Neuronal stem cell (in vitro differentiated cells): Measurements from ENCODE around the gene MTHFD1.
"Not testable (repeated sequence)": the region's sequence is repeated elsewhere in the genome, so short reads cannot be mapped to it uniquely, and the experiment has no call there.

ENCODE experiments used
- DNase-seq: peaks from one replicate; pipeline ENCODE4 v3.0.0-alpha.2; 2013; ENCODE audit warnings: low spot score
- H2AFZ ChIP-seq: one replicate; pipeline ENCODE4 v1.6.1; 2013; ENCODE audit warnings: mild to moderate bottlenecking, low read length, inconsistent platforms
- H2AK5ac ChIP-seq: 2 replicates; pipeline ENCODE4 v1.6.1; 2013; ENCODE audit warnings: low read depth, mild to moderate bottlenecking, inconsistent platforms, low read length, moderate library complexity, mixed read lengths
- H2BK120ac ChIP-seq: 2 replicates; pipeline ENCODE4 v1.6.1; 2013; ENCODE audit warnings: low read depth, mild to moderate bottlenecking, inconsistent platforms, low read length, moderate library complexity, mixed read lengths
- H2BK12ac ChIP-seq: one replicate; pipeline ENCODE4 v1.6.1; 2013; ENCODE audit warnings: low read length, inconsistent platforms
- H2BK15ac ChIP-seq: 2 replicates; pipeline ENCODE4 v1.6.1; 2013; ENCODE audit warnings: mild to moderate bottlenecking, low read length, inconsistent platforms, mixed read lengths
- H2BK5ac ChIP-seq: one replicate; pipeline ENCODE4 v1.6.1; 2013; ENCODE audit warnings: inconsistent platforms, mild to moderate bottlenecking, low read length, moderate library complexity
- H3K14ac ChIP-seq: one replicate; pipeline ENCODE4 v1.6.1; 2013; ENCODE audit warnings: low read length, inconsistent platforms
- H3K18ac ChIP-seq: 2 replicates; pipeline ENCODE4 v1.6.1; 2013; ENCODE audit warnings: low read length, inconsistent platforms
- H3K23ac ChIP-seq: 2 replicates; pipeline ENCODE4 v1.6.1; 2013; ENCODE audit warnings: low read depth, mild to moderate bottlenecking, mixed read lengths, low read length, inconsistent platforms; ENCODE audit not compliant: poor library complexity
- H3K27ac ChIP-seq: replicated peaks from 3 replicates; pipeline ENCODE4 v1.5.1; 2013; ENCODE audit warnings: low read length, inconsistent platforms
- H3K27me3 ChIP-seq, 3 experiments: 2 replicates each; pipeline ENCODE4 v1.6.1; 2013; ENCODE audit warnings: low read length in 3 of 3, mild to moderate bottlenecking in 2 of 3, inconsistent platforms in 1 of 3, low read depth in 1 of 3, mixed read lengths in 1 of 3, moderate library complexity in 1 of 3; ENCODE audit not compliant: control insufficient read depth in 3 of 3, insufficient read depth in 3 of 3
- H3K36me3 ChIP-seq, 2 donors: replicated peaks in 1 of 2; 2 replicates each; pipeline ENCODE4 v1.6.1; 2013; ENCODE audit warnings: low read length in 2 of 2; ENCODE audit not compliant: control insufficient read depth in 2 of 2, insufficient read depth in 2 of 2
- H3K4ac ChIP-seq: 2 replicates; pipeline ENCODE4 v1.6.1; 2013; ENCODE audit warnings: inconsistent platforms, mild to moderate bottlenecking, low read length, moderate library complexity
- H3K4me1 ChIP-seq, 2 donors: 1 replicate in 1 of 2; 2 replicates in 1 of 2; pipeline ENCODE4 v1.6.1; 2013; ENCODE audit warnings: low read length in 2 of 2, low read depth in 1 of 2; ENCODE audit not compliant: control insufficient read depth in 2 of 2, insufficient read depth in 1 of 2
- H3K4me2 ChIP-seq: one replicate; pipeline ENCODE4 v1.6.1; 2013; ENCODE audit warnings: mild to moderate bottlenecking, low read length, inconsistent platforms; ENCODE audit not compliant: insufficient read depth, poor library complexity, severe bottlenecking
- H3K4me3 ChIP-seq, 2 donors: 2 replicates each; pipeline ENCODE4 v1.5.1; 2013; ENCODE audit warnings: low read length in 2 of 2, mild to moderate bottlenecking in 2 of 2, inconsistent platforms in 1 of 2, moderate library complexity in 1 of 2
- H3K79me1 ChIP-seq: one replicate; pipeline ENCODE4 v1.6.1; 2013; ENCODE audit warnings: low read depth, mild to moderate bottlenecking, inconsistent platforms, low read length, moderate library complexity
- H3K9ac ChIP-seq: one replicate; pipeline ENCODE4 v1.6.1; 2013; ENCODE audit warnings: mild to moderate bottlenecking, low read depth, low read length, inconsistent platforms; ENCODE audit not compliant: poor library complexity
- H3K9me3 ChIP-seq, 2 donors: replicated peaks in 1 of 2; 2 replicates each; pipeline versions ENCODE3 to v1.6.1; 2013; ENCODE audit warnings: low read length in 2 of 2, mild to moderate bottlenecking in 2 of 2, inconsistent platforms in 1 of 2, low read depth in 1 of 2, mixed read lengths in 1 of 2, moderate library complexity in 1 of 2; ENCODE audit not compliant: control insufficient read depth in 2 of 2, insufficient read depth in 1 of 2
- H4K8ac ChIP-seq: one replicate; pipeline ENCODE4 v1.6.1; 2013; ENCODE audit warnings: low read depth, mild to moderate bottlenecking, inconsistent platforms, low read length, moderate library complexity
- H4K91ac ChIP-seq: one replicate; pipeline ENCODE4 v1.6.1; 2013; ENCODE audit warnings: low read length, low read depth, mild to moderate bottlenecking, inconsistent platforms; ENCODE audit not compliant: poor library complexity
- WGBS, 2 donors: extraction: QIAGEN DNeasy Blood & Tissue Kit; methylation state at CpG; one replicate each; pipeline ENCODE4 v1.1.7; 2013; ENCODE audit warnings: missing lambda C conversion rate in 2 of 2, mixed read lengths in 1 of 2; ENCODE audit not compliant: insufficient read length in 2 of 2, insufficient replicate concordance in 1 of 2; ENCODE audit errors: extremely low coverage in 2 of 2; 5-methylcytosine and 5-hydroxymethylcytosine counted together

Gene MTHFD1

GRCh38 chr14:64365358-64365889 lies 22.7 kb upstream of the MTHFD1 start:
- H2BK5ac ChIP-seq, H3K36me3 ChIP-seq, H3K4ac ChIP-seq, H3K9me3 ChIP-seq, H4K91ac ChIP-seq, H4K8ac ChIP-seq, H2BK120ac ChIP-seq, H3K4me1 ChIP-seq, H3K4me3 ChIP-seq, H3K27me3 ChIP-seq, H2AK5ac ChIP-seq, H3K9ac ChIP-seq, H2BK15ac ChIP-seq, H3K18ac ChIP-seq, H3K14ac ChIP-seq, H2AFZ ChIP-seq, H3K27ac ChIP-seq, H2BK12ac ChIP-seq, H3K23ac ChIP-seq, H3K79me1 ChIP-seq, H3K4me2 ChIP-seq, DNase-seq: not testable (repeated sequence)
- no CpG with 5 or more reads among the region's 9 CpGs for WGBS, 2 donors

DNA sequence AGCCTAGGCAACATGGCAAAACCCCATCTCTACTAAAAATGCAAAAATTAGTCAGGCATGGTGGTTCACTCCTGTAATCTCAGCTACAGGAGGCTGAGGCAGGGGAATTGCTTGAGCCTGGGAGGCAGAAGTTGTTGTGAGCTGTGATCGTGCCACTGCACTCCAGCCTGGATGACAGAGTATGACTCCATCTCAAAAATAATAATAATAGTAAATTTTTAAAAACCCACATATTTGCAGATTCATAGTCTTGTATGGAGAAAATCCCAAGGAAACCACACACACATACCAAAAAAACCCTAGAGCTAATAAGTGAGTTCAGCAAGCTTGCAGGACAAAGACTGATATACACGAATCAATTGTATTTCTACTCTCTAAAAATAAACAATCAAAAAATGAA lies 19.0 kb upstream of the MTHFD1 start:
- Histone ChIP-seq H3K14ac (no peak overlapping the region), H2AK5ac (no peak overlapping the region), H3K36me3 (no peaks in the 10 kb centered on the region), H3K23ac (no peak overlapping the region), H3K79me1 (no peaks in the 10 kb centered on the region), H3K4ac (no peak overlapping the region), H2BK15ac (no peak overlapping the region), H4K91ac (no peak overlapping the region), H3K9ac (no peak overlapping the region), H3K4me1 (no peaks in the 10 kb centered on the region), H3K4me2 (no peak overlapping the region), H3K18ac (no peak overlapping the region), H2BK120ac (no peak overlapping the region), H2BK5ac (no peak overlapping the region), H3K9me3 (no peaks in the 10 kb centered on the region), H3K4me3 (no peak overlapping the region), H3K27me3 (no peaks in the 10 kb centered on the region), H3K27ac (no peak overlapping the region), H2BK12ac (no peak overlapping the region), H2AFZ (no peak overlapping the region), H4K8ac (no peak overlapping the region)
- DNase-seq, result no peak
- no CpG with 5 or more reads among the region's 2 CpGs for WGBS, 2 donors

GRCh38 chr14:64387232-64387781 lies 846 bp upstream of the MTHFD1 start:
- Histone ChIP-seq H4K8ac (peak overlapping the region; percentile 93), H2BK12ac (no peak overlapping the region), H2AFZ (peak overlapping the region; percentile 96), H4K91ac (no peak overlapping the region), H3K18ac (peak overlapping the region; percentile 99), H3K23ac (peak overlapping the region; percentile 45), H3K4me2 (peak overlapping the region; percentile 95), H3K4me1 (peaks cover 8 to 10% of the 10 kb centered on the region in 2 donors), H3K36me3 (peaks cover 0 to 24% of the 10 kb centered on the region in 2 donors), H2BK15ac (peak overlapping the region; percentile 81), H3K4me3 (peak overlapping the region; percentile 86 to 93), H2AK5ac (peak overlapping the region; percentile 79), H3K79me1 (no peaks in the 10 kb centered on the region), H3K27ac (peak overlapping the region; percentile 91), H2BK5ac (peak overlapping the region; percentile 70), H3K9me3 (no peaks in the 10 kb centered on the region), H2BK120ac (peak overlapping the region; percentile 30), H3K14ac (peak overlapping the region; percentile 84), H3K27me3 (no peaks in the 10 kb centered on the region), H3K9ac (peak overlapping the region; percentile 93), H3K4ac (peak overlapping the region; percentile 58)
- no peak for DNase-seq
- no CpG with 5 or more reads among the region's 28 CpGs for WGBS, 2 donors

GRCh38 chr14:64388533-64389285 lies 556 bp downstream of the MTHFD1 start:
- peaks cover 2% of the 10 kb centered on the region for H3K79me1 ChIP-seq
- H3K18ac ChIP-seq, result peak overlapping the region; percentile 55
- H4K8ac ChIP-seq, result no peak overlapping the region
- no peak overlapping the region for H2BK12ac ChIP-seq
- peak overlapping the region; percentile 96 for H2AFZ ChIP-seq
- peak overlapping the region; percentile 74 for H3K9ac ChIP-seq
- no peaks in the 10 kb centered on the region for H3K27me3 ChIP-seq
- DNase-seq, result no peak
- peak overlapping the region; percentile 82 to 93 for H3K4me3 ChIP-seq
- H3K4ac ChIP-seq, result no peak overlapping the region
- H3K4me2 ChIP-seq, result peak overlapping the region; percentile 90
- peaks cover 2 to 35% of the 10 kb centered on the region in 2 donors for H3K36me3 ChIP-seq
- H2BK5ac ChIP-seq, result peak overlapping the region; percentile 70
- peaks cover 8 to 10% of the 10 kb centered on the region in 2 donors for H3K4me1 ChIP-seq
- WGBS, 2 donors, result no CpG with 5 or more reads among the region's 18 CpGs
- H2AK5ac ChIP-seq, result no peak overlapping the region
- H3K27ac ChIP-seq, result no peak overlapping the region
- no peak overlapping the region for H4K91ac ChIP-seq
- H2BK120ac ChIP-seq, result no peak overlapping the region
- H3K23ac ChIP-seq, result no peak overlapping the region
- H3K14ac ChIP-seq, result no peak overlapping the region
- H3K9me3 ChIP-seq, result no peaks in the 10 kb centered on the region
- no peak overlapping the region for H2BK15ac ChIP-seq
